HG02588 (cell line): ENCODE data around the gene ADGRE3.
"Not testable (repeated sequence)": the region's sequence is repeated elsewhere in the genome, so short reads cannot be mapped to it uniquely, and the experiment has no call there.

Experiments used
- ATAC-seq: cut with Tn5 transposase; IDR thresholded peaks from one replicate; pipeline ENCODE4 v1.9.1; 2021; ENCODE audit warnings: mild to moderate bottlenecking, moderate library complexity; ENCODE audit not compliant: unreplicated experiment

ADGRE3 gene

DNA sequence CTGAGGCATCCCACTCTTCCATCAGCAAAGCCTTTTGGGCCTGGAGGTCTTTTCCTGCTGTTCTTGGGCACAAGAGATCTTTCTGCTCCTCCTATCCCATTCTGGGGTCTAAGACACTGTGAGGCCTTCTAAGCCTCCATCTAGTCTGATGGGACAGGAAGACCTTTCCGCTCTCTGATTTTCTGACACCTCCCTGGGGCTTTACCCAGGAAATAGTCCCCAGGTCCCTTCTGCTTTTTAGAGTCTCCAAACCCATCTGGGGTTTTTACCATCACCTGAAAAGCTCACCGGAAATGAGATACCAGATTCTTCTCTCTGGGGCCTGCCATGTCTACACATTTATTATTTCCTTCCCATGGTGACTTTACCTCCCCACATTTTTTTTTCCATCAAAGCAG is 70.7 kb downstream of the ADGRE3 start:
- ATAC-seq, result peak; percentile 80

DNA sequence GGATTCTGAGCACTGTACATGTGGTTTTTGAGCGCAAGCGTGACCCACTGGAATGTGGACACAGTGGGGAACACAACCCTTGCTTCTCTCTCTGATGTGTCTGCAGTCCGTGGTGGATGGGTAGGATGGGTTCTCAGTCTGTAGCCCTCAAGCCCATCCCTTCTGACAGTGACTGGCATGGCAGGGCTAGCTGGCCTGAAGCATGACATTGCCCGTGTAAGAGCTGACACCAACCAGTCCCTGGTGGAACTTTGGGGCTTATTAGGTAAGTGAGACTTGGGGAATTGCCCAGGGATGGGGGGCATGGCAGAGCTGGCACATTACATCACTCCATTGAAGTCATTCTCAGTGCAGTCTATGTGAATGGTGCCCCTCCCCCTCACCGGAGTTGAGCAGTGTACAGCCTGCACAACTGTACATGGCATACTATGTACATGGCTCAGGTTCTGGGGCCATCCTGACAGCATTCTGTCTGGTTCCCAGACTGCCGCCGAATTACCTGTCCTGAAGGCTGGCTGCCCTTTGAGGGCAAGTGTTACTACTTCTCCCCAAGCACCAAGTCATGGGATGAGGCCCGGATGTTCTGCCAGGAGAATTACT is 75.0 kb downstream of the ADGRE3 start:
- ATAC-seq, result no peak

DNA sequence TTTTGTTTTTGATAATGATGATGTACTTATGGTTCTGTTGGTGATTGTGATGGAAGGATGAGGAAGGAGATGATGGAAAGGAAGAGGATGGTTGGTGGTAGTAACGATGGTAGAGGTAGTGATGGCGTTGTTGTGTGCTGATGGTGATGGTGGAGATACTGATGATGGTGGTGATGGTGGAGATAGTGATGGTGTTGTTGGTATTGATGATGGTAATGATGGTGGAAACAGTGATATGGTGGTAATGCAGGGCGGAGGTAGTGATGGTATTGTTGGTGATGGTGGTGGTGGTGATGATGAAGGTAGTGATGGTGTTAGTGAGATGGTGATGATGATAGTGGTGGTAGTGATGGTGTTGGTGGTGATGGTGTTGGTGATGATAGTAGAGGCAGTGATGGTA is 79.1 kb downstream of the ADGRE3 start:
- no peak for ATAC-seq

DNA sequence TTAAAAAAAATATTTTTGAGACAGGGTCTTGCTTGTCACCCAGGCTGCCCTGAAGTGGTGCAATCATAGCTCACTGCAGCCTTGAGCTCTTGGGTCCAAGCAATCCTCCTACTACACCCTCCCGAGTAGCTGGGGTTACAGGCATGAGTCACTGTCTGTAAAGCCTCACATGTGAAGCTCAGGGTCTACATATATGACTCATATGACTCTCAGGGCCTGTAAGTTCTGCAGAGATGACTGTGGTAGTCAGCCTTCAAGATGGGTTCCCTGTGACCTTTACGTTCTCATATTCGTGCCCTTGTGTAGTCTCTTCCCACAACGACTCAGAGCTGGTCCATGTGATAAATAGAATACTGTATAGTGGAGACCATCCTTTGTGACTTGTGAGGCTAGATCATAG is 85.2 kb downstream of the ADGRE3 start:
- not testable (repeated sequence) for ATAC-seq

DNA sequence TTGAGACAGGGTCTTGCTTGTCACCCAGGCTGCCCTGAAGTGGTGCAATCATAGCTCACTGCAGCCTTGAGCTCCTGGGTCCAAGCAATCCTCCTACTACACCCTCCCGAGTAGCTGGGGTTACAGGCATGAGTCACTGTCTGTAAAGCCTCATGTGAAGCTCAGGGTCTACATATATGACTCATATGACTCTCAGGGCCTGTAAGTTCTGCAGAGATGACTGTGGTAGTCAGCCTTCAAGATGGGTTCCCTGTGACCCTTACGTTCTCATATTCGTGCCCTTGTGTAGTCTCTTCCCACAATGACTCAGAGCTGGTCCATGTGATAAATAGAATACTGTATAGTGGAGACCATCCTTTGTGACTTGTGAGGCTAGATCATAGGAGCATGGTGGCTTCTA is 89.5 kb downstream of the ADGRE3 start:
- peak; percentile 45 for ATAC-seq

DNA sequence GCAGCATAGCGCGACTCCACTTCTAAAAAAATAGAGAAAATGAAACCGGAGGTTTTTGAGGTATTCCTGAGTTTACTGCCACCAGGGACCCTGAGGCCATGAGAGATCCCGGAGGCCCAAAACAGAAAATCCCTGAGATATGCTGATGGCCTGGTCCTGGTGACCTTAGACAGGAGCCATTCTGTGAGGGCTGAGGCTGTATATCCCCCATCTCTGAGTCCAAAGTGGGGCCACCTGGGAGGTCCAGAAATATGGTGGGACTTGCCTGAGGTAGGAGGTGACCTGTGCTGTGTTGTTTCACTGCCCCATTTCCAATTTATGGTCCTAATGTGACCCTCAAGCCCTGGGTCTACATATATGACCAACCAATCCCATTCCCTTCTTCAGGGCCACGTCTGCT is 90.3 kb downstream of the ADGRE3 start:
- ATAC-seq, result not testable (repeated sequence)

DNA sequence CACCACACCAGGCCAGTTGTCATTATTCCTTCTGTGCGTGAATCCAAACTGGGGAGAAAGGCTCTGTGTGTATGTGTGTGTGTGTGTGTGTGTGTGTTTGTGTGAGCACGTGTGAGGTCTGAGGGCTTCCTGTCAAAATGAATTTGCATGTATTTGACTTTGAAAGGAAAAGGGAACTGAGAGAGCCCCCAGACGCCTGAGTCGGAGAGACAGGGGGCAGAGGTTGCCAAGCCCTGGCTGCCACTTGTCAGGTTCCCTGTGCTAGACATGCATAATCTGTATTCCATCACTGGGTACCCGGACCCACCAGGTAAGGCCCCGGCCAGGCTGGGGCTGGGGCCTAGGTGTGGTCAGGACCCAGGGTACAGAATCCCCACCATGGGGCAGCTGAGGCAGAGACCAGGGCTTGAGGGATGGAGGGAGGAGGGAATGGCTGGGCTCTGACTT is 91.7 kb downstream of the ADGRE3 start, which contains the start of gene CLEC17A:
TSS of gene CLEC17A (plus strand) at position 191 of the 447 bp plus-strand sequence. CDS start at position 268, 77 bp downstream.
- no peak for ATAC-seq

DNA sequence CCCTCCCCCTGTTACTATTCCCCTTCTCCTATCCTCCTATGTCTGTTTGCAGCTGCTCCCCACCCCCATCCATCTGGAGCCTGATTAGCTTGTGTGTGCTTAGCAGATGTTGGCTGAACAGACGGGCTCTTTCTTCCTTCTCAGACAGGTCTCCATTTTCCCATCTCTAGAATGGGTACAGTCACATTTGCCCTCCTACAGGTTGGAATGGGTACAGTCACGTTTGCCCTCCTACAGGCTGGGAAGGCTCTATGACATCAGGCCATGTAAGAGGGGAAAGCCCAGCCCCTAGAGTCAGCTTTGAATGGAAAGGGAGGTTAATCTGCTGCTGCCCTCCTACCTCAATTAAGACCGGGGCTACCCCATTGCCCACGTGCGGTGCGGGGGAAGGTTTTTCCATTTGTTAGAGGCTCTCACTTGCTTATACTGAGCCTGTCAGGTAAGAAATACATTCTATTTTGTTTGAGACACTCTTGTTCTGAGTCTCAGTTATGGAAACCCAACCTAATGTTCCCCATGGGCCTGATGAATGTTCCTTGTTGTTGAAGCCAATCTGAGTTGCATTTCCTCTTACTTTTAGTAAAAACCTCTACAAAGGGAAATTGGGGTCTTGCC is 93.9 kb downstream of the ADGRE3 start:
- ATAC-seq, result no peak

DNA sequence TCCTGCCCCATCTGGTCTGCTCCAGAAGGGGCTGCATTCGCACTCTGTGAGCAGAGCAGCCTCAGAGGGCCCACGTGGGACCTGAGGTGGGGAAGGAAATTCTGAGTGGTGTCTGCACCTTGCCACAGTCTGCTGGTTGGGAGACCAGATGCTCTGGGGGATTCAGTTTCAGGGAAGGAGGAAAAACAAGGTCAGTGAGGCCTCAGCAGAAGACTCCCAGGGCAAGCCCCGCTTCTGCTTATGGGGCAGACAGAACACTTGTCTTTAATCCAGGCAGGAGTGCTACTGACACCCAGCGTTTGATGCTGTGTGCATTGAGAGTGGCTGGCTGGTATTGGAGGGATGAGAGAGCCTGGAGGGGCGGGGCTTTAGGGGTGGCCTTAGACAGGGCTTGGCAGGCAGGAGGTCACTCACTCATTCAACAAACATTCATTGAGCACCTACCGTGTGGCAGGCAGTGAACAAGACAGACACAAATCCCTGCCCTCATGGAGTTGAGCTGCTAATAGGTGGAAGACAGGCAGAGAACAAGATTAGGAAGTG is 96.7 kb downstream of the ADGRE3 start:
- ATAC-seq, result no peak

DNA sequence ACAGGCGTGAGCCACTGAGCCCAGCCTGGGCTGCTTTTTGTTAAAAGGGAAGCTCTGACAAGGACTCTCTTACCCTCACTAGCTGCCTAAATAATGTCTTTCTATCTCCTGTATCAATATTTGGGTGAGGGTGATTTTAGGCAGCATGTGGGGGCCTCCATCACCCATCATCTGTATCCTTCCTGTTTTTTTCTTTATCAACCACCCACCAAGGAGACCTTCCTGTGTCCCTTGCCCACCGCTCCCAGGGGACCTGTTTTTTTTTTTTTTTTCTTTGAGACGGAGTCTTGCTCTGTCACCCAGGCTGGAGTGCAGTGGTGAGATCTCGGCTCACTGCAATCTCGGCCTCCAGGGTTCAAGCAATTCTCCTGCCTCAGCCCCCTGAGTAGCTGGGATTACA is 97.4 kb downstream of the ADGRE3 start:
- ATAC-seq, result no peak

DNA sequence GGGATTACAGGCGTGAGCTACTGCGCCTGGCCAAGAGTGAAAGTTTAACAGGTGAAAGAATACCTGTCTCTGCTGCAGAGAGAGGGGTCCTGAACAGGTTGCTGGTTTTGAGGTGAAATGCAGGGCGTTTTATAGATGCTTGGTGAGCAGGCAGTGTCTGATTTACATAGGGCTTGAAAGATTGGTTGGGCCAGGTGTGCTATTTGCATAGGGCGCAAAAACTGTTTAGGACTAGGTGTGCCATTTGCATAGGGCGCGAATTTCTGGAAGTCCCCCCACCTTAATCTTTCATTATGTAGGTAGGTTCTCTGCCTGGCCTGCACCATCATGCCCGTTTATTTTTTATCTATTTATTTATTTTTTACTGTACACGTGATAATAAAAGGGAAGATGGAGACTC is 98.3 kb downstream of the ADGRE3 start:
- ATAC-seq, result no peak

DNA sequence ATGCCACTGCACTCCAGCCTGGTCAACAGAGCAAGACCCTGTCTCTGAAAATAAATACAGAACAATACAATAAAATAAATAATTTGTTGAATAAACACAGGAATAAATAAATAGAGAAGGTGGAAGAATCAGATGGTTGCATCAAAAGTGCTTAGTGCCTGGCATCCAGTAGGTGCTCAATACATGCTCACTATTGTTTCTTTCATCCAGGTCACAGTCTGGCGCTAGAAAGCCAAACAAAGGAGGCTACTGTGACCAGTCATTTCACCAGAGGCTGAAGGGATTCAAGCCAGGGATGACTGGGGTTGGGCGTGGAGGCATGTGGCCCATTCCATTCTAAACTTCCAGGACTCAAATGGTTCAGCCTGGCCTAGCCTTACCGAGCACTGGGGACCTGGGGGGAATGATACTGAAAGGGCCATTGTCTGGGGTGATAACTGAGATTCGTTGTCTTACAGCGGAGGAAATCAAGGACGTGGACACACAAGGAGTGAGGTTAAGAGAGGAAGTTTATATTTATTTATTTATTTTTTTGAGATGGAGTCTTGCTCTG is 99.1 kb downstream of the ADGRE3 start:
- ATAC-seq, result no peak

DNA sequence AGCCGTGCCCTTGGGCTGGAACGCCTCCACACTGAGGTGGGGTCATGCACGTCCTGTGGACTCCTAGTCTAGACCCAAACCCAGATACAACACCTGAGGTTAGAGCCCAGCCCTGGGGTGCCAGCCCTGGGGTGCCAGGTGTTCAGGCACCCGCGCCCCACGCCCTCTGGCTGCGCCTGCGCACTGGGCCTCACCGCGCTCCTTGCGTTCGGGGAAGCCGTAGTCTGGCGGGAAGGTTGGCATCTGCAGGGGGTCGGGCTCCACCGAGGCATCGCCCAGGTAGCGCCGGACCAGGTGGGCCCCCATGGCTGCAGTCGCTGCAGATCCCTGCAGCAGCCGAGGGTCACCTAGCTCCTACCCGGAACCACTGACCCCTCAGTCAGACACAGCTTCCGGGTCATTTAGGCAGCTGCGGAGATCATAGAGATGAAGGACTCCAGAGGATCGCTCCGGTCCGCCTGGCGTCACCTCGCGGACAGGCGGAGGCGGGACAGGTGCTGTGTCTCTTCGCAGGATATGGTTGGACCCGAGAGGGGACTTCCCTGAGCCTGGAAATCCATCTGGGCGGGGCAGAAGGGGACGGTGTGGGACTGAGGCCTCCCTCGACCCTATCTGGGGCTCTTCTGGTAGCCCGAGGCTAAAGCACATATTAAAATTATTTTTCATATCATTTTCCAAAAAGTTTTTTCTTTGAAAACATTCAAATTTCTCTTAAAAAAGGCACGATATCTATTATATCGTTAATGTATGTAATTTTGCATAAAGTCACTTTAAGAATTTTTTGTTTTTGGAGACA is 102.8 kb downstream of the ADGRE3 start, which contains the start of gene NDUFB7:
TSS of gene NDUFB7 (minus strand) at position 372 of the 796 bp plus-strand sequence. CDS start at position 306, 66 bp downstream.
- ATAC-seq, result peak; percentile 84

DNA sequence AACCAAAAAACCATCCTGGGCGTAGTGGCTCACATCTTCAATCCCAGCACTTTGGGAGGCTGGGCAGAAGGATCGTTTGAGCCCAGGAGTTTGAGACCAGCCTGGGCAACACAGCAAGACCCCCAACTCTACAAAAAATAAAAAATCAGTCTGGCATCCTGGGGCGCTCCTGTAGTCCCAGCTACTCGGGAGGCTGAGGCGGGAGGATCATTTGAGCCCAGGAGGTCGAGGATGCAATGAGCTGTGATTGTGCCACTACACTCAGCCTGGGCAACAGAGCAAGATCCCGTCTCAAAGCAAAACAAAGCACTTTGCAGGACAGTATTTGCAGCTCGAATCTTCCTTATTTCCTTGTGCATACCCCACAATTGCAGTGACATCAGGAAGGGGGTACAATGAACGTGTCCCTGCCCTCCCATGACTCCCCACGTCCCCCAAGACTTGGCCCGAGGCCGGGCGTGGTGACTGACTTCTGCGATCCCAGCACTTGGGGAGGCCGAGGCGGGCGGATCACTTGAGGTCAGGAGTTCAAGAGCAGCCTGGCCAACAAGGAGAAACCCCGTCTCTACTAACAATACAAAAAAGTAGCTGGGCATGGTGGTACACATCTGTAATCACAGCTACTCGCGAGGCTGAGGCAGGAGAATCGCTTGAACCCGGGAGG is 103.6 kb downstream of the ADGRE3 start:
- no peak for ATAC-seq
